Suprapubic skin (tissue), 4 donors: Measurements from ENCODE around the gene PCK2.

Source experiments
- EP300 ChIP-seq: sonication (generic); formaldehyde crosslinking; IDR thresholded peaks from one replicate; pipeline ENCODE4 v1.6.1; 2017; ENCODE audit warnings: antibody characterized with exemption
- POLR2A ChIP-seq, 2 donors: fragments of 450-650 bp; IDR thresholded peaks; one replicate each; pipeline ENCODE4 v1.6.1; 2017; ENCODE audit warnings: antibody characterized with exemption in 2 of 2, mild to moderate bottlenecking in 2 of 2, moderate library complexity in 2 of 2
- POLR2AphosphoS5 ChIP-seq, 3 donors: sonication (generic); formaldehyde crosslinking; IDR thresholded peaks; one replicate each; pipeline ENCODE4 v1.6.1; 2017; ENCODE audit warnings: antibody characterized with exemption in 3 of 3
- TF ChIP-seq, protein P1 (sequence below), 2 donors: fragments of 200-600 bp in 1 of 2; fragments of 450-650 bp in 1 of 2; sonication (generic) in 1 of 2; IDR thresholded peaks; one replicate each; pipeline ENCODE4 v1.5.1; 2016 to 2019; ENCODE audit warnings: antibody characterized with exemption in 2 of 2, mild to moderate bottlenecking in 1 of 2, moderate library complexity in 1 of 2

DNA sequence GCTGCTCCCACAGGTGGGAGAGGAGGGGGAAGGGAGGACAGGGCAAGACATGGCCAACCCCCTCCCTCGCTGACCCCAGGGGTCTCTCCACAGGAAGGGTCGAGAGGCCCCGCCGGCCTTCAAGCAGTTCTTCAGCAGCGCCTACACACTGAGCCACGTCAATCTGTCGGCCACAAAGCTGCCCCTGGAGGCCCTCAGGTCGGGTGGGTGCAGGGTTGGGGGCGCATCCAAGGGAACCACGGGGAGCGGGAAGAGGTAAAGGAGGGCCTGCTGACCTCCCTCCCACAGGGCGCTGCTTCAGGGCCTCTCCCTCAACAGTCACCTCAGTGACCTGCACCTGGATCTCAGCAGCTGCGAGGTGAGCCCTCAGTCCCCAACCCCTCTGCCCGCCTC is 36.2 kb upstream of the PCK2 start:
- TF ChIP-seq, protein P1, sequence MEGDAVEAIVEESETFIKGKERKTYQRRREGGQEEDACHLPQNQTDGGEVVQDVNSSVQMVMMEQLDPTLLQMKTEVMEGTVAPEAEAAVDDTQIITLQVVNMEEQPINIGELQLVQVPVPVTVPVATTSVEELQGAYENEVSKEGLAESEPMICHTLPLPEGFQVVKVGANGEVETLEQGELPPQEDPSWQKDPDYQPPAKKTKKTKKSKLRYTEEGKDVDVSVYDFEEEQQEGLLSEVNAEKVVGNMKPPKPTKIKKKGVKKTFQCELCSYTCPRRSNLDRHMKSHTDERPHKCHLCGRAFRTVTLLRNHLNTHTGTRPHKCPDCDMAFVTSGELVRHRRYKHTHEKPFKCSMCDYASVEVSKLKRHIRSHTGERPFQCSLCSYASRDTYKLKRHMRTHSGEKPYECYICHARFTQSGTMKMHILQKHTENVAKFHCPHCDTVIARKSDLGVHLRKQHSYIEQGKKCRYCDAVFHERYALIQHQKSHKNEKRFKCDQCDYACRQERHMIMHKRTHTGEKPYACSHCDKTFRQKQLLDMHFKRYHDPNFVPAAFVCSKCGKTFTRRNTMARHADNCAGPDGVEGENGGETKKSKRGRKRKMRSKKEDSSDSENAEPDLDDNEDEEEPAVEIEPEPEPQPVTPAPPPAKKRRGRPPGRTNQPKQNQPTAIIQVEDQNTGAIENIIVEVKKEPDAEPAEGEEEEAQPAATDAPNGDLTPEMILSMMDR (IDR thresholded peaks at IDR 0.05) = no peak
- TF ChIP-seq POLR2A (IDR thresholded peaks at IDR 0.05) (no peak), POLR2AphosphoS5 (IDR thresholded peaks at IDR 0.05) (no peak), EP300 (no peak)
